Neuron (in vitro differentiated cells): ENCODE results near the gene FGF16.
"Not testable (repeated sequence)": the region's sequence is repeated elsewhere in the genome, so short reads cannot be mapped to it uniquely, and the experiment has no call there.

Source experiments
- H2AFZ ChIP-seq: one replicate; pipeline ENCODE4 v1.6.1; 2013; ENCODE audit warnings: low read depth, mild to moderate bottlenecking, inconsistent platforms, low read length, moderate library complexity
- H3K27me3 ChIP-seq: one replicate; pipeline ENCODE4 v1.6.1; 2013; ENCODE audit warnings: low read length; ENCODE audit not compliant: insufficient read depth
- H3K36me3 ChIP-seq: one replicate; pipeline ENCODE4 v1.6.1; 2013; ENCODE audit warnings: low read length; ENCODE audit not compliant: insufficient read depth
- H3K4me1 ChIP-seq: one replicate; pipeline ENCODE4 v1.6.1; 2013; ENCODE audit warnings: low read length; ENCODE audit not compliant: insufficient read depth
- H3K4me3 ChIP-seq: 2 replicates; pipeline ENCODE4 v1.5.1; 2013; ENCODE audit warnings: mild to moderate bottlenecking, low read length, moderate library complexity
- H3K9me3 ChIP-seq: one replicate; pipeline ENCODE4 v1.6.1; 2013; ENCODE audit warnings: low read length

Gene FGF16

DNA sequence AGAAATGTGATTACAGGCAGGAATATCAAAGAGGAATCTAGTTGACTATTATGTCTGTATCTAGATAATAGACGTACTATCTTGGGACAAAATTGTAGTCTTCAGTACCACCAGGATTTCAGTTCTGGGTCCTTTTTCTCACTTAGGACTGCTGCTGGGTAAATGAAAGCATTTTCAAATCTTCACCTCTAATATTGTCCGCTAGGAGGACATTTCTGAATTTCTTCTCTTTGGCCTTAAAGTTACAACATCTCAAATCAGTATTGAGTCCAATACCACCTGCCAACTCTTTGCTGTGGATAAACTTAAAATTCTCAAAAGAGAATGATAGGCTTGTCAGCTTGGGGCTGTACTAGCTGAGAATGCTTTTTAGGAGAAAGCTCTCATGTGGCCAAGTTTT lies 6.0 kb downstream of the FGF16 start:
- Histone ChIP-seq H3K27me3 (peaks cover 19% of the 10 kb centered on the region), H2AFZ (no peak overlapping the region), H3K4me1 (no peaks in the 10 kb centered on the region), H3K9me3 (no peaks in the 10 kb centered on the region), H3K4me3 (no peak overlapping the region), H3K36me3 (no peaks in the 10 kb centered on the region)

DNA sequence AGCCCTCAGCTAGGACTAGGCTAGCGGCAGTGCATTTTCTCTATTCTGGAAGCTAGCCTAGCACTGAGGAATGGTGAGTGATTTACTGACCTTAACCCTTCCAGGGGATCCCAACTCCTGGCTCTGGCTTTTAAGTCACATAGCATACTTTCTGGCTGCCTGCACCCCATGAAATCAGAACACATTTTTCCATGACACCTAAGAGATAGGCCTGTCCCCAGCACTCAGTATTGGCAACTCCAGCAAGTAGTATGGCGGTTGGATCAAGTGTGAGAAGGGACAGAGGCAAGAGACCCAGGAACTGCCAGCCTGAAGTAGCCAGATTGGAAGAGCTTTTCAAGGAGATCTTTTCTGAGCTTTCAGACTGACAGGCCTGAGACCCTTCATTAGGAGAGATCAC lies 8.2 kb downstream of the FGF16 start:
- H3K4me1 ChIP-seq: no peaks in the 10 kb centered on the region
- no peaks in the 10 kb centered on the region for H3K9me3 ChIP-seq
- H3K36me3 ChIP-seq: no peaks in the 10 kb centered on the region
- peaks cover 5% of the 10 kb centered on the region for H3K27me3 ChIP-seq
- H3K4me3 ChIP-seq: no peak overlapping the region
- no peak overlapping the region for H2AFZ ChIP-seq

DNA sequence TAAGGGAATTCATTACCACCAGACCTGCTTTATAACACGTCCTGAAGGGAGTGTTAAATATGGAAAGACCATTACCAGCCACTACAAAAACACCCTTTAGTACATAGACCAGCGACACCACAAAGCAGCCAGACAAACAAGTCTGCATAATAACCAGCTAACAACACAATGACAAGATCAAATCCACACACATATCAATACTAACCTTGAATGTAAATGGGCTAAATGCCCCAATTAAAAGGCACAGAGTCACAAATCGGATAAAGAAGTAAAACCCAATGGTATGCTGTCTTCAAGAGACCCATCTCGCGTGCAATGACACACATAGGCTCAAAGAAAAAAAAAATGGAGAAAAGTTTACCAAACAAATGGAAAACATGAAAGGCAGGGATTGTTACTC lies 36.9 kb downstream of the FGF16 start:
- Histone ChIP-seq H3K36me3 (no peaks in the 10 kb centered on the region), H3K9me3 (no peaks in the 10 kb centered on the region), H2AFZ (no peak overlapping the region), H3K27me3 (no peaks in the 10 kb centered on the region), H3K4me1 (no peaks in the 10 kb centered on the region), H3K4me3 (no peak overlapping the region)

DNA sequence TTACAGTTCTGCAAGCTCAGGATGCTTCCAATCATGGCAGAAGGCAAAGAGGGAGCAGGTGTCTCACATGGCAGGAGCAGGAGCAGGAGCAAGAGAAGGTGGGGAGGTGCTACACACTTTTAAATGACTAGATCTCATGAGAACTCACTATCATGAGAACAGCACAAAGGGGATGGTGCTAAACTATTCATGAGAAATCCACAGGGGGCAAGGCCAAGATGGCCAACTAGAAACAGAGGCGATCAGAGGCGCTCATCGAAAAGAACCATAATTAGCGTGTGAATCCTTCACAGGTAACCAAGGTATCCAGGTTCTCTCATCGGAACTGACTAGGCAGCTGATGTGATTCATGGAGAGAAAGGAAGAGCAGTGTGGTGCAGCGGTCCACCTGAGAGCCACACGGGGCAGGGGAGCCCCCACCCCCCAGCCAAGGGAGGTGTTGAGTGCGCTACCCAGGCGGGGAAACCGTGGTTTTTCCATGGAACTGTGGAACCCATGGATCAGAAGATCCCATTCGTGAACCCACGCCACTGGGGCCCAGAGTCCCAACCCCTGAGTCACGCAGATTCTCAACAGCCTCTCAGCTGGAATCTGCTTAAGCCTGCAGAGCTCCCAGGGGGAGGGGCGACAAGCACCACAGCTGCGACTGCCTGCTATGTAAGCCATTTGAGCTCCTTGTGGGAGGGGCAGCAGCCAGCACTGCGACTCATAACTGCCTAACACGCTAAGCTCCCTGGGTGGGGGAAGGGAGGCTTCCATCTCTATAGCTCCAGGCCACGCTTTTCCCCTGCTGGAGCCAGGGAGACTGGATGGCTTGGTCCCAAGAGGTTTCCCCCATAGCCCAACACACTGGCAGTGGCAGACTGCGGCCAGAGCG lies 46.7 kb downstream of the FGF16 start:
- Histone ChIP-seq H3K36me3 (no peaks in the 10 kb centered on the region), H3K4me1 (no peaks in the 10 kb centered on the region), H3K9me3 (no peaks in the 10 kb centered on the region), H3K27me3 (no peaks in the 10 kb centered on the region), H3K4me3 (no peak overlapping the region), H2AFZ (no peak overlapping the region)

DNA sequence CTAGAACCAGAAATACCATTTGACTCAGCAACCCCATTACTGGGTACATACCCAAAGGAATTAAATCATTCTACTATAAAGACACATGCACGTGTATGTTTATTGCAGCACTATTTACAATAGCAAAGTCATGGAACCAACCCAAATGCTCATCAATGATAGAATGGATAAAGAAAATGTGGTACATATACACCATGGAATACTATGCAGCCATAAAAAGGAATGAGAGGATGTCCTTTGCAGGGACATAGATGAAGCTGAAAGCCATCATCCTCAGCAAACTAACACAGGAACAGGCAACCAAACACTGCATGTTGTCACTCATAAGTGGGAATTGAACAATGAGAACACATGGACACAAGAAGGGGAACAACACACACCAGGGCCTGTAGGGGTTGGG lies 53.0 kb downstream of the FGF16 start:
- not testable (repeated sequence) for H3K4me3 ChIP-seq, H3K27me3 ChIP-seq, H3K4me1 ChIP-seq, H3K9me3 ChIP-seq, H3K36me3 ChIP-seq, H2AFZ ChIP-seq

DNA sequence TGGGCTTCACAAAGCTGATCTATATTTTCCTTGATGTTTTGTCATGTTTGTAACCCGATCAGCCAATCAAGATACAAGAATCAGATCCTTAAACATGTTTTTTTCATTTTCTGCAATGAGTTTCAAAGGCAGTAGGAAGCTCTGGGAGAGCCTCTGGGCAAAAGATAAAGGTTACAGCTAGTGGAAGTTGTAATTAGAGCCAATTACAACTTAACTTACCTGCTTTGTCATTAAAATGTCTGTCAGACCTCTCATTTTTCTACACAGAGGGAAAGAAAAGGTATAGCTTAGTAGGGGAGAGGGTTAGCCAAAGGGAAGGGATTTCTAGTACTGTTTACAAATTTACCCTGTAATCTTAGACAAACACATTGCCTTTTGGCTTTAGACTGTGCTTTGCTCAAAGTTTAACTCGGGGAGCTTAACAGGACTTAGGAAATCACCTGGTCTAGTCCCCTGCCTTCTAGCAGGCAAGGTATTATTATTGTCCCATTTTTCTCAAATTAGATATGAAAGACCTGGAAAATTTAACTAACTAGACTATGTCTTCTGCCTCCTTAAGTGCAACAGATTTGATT lies 55.8 kb downstream of the FGF16 start:
- H3K27me3 ChIP-seq: no peaks in the 10 kb centered on the region
- no peaks in the 10 kb centered on the region for H3K4me1 ChIP-seq
- H3K9me3 ChIP-seq: no peaks in the 10 kb centered on the region
- H2AFZ ChIP-seq: no peak overlapping the region
- no peak overlapping the region for H3K4me3 ChIP-seq
- H3K36me3 ChIP-seq: peaks cover 4% of the 10 kb centered on the region

DNA sequence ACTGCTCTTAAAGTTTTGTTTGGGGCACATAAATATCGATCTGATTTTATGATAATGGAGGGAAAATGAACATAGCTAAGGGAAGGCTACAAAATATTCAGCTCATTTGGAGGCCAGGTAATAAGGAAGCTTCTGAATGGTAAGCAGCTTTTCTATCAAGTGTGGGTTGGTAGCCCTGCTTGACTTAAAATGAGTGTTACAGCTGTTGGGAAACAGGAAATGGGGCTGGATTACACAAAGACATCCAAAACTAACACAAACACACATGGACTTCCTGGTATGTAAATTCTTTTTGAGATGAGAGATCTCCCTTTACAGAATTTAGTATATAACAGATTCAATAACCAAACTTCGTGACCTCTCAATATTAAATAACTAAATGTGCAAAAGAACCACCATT lies 58.0 kb downstream of the FGF16 start:
- H3K36me3 ChIP-seq: peaks cover 21% of the 10 kb centered on the region
- H3K4me1 ChIP-seq: no peaks in the 10 kb centered on the region
- H3K9me3 ChIP-seq: no peaks in the 10 kb centered on the region
- H3K27me3 ChIP-seq: no peaks in the 10 kb centered on the region
- H3K4me3 ChIP-seq: no peak overlapping the region
- H2AFZ ChIP-seq: no peak overlapping the region
